ENCODE measurements around the gene PHACTR3. TPM values are rescaled to one million over a fixed set of nuclear protein-coding genes. Genes with fewer than 3 reads are reported as not detected.

Gene PHACTR3
- total RNA-seq, 1 experiment from 2014 or later: not detected

DNA sequence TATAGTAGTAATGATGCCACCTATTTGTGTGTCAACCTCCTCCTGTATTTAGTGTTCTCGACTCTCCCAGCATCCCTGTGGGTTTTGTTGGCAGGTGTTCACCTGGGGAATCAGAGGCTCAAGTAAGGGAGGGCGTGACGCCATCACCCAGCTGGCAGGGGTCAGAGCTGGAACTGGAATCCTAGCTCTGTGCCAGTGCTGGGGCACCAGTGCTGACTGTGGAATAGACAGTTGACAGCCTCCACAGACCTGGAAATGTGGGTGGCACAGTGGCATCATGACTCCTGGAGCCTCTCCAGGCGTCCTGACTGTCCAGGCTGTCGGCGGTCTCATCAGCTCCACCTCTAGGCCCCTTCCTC lies 226.3 kb downstream of the PHACTR3 start:
- ChIA-PET POLR2A (no interaction called here), CTCF (no interaction called here), RAD21 (ENCODE audit: low non-redundant PET in 1 of 2, low total read pairs in 2 of 2, uncharacterized antibody in 2 of 2, unreplicated experiment in 2 of 2) (no interaction called here)
- no peaks in the 10 kb centered on the region for H3K9me3 ChIP-seq (ENCODE audit: control insufficient read depth in 1 of 2, insufficient read depth in 1 of 2, low read depth in 1 of 2, low read length in 2 of 2)
- intact Hi-C loops (cut with micrococcal nuclease): no loop called here
- H3K79me2 ChIP-seq (ENCODE audit: insufficient read depth, low read length): no peaks in the 10 kb centered on the region
- no peak for ATAC-seq
- no peak for DNase-seq (ENCODE audit: low read depth, low spot score)
- no peak overlapping the region for H3K27ac ChIP-seq (ENCODE audit: low read depth, low read length)
- no peaks in the 10 kb centered on the region for H3K9me2 ChIP-seq (ENCODE audit: insufficient read depth)
- H3K9ac ChIP-seq (ENCODE audit: low read length): no peak overlapping the region
- H4K20me1 ChIP-seq (ENCODE audit: insufficient read depth): no peaks in the 10 kb centered on the region
- TF ChIP-seq TCF7L2 (IDR thresholded peaks at IDR 0.05; ENCODE audit: borderline replicate concordance, extremely low read depth, insufficient read depth, insufficient read length): no peak
- peaks cover 27% of the 10 kb centered on the region for H3K27me3 ChIP-seq (ENCODE audit: insufficient read depth, low read length)
- H3K4me1 ChIP-seq (ENCODE audit: control insufficient read depth in 1 of 2, insufficient read depth in 2 of 2, low read length in 2 of 2): no peaks in the 10 kb centered on the region; a peak in 1 of 4 replicates
- no peaks in the 10 kb centered on the region for H3K36me3 ChIP-seq (ENCODE audit: control insufficient read depth in 1 of 2, insufficient read depth in 2 of 2, low read length in 2 of 2)
- BruUV-seq (replicated peaks): no TSS peak
- H3K4me2 ChIP-seq (ENCODE audit: low read length): no peak overlapping the region
- H3K4me3 ChIP-seq (replicated peaks in 1 of 2; ENCODE audit: low read depth in 1 of 2, low read length in 2 of 2): no peak overlapping the region
- no peak overlapping the region for H2AFZ ChIP-seq (ENCODE audit: low read depth, low read length, poor library complexity, severe bottlenecking)

DNA sequence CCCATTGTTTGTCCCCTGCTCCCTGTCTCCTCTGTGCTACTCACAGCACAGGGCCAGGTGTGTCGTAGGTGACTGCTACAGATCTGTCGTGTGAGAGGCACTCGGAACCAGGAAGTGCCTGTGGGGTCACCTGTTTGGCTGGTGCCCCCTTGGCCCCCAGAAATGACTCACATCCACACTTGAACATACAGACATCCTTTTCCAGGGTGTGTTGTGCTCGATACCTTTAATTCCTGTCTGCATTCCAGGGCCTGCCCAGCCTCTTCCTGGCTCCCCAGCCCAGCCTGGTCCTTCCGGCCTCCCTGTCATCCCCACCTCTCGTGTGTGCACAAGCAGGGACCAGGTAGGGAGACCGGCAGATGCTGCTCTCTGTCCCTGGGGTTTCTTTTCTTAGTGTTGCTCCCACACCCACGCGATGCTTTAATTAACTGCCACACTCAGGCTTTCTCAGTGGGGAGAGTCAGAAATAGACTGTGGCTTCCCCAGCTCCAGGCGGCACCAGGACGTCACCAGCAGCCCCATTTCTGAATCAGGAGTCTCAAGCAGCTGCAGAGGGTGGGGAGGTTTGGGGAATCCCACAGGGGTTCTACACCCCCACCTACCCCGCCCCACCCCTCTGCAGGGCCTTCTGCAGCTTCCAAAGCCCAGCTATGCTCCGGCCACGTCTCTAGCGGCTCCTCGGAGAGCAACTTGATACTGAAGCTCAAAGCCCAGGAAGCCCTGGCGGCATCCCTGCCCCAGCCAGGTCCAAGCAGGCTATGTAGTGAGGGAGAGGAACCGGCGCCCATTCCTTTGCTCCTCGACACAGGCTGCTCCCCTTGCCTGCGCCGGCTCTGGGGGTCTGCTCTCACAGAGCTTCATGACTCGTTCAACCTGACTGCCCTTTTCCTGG lies 226.9 kb downstream of the PHACTR3 start:
- Histone ChIP-seq H3K79me2 (ENCODE audit: insufficient read depth, low read length) (no peaks in the 10 kb centered on the region), H3K4me3 (replicated peaks in 1 of 2; ENCODE audit: low read depth in 1 of 2, low read length in 2 of 2) (no peak overlapping the region), H3K9me3 (ENCODE audit: control insufficient read depth in 1 of 2, insufficient read depth in 1 of 2, low read depth in 1 of 2, low read length in 2 of 2) (no peaks in the 10 kb centered on the region), H3K27me3 (ENCODE audit: insufficient read depth, low read length) (peaks cover 33% of the 10 kb centered on the region), H4K20me1 (ENCODE audit: insufficient read depth) (no peaks in the 10 kb centered on the region), H3K9me2 (ENCODE audit: insufficient read depth) (no peaks in the 10 kb centered on the region), H2AFZ (ENCODE audit: low read depth, low read length, poor library complexity, severe bottlenecking) (no peak overlapping the region), H3K9ac (ENCODE audit: low read length) (no peak overlapping the region), H3K27ac (ENCODE audit: low read depth, low read length) (no peak overlapping the region), H3K4me2 (ENCODE audit: low read length) (no peak overlapping the region), H3K36me3 (ENCODE audit: control insufficient read depth in 1 of 2, insufficient read depth in 2 of 2, low read length in 2 of 2) (no peaks in the 10 kb centered on the region), H3K4me1 (ENCODE audit: control insufficient read depth in 1 of 2, insufficient read depth in 2 of 2, low read length in 2 of 2) (no peaks in the 10 kb centered on the region; a peak in 1 of 4 replicates)
- CTCF ChIA-PET: no interaction called here
- RAD21 ChIA-PET (ENCODE audit: low non-redundant PET in 1 of 2, low total read pairs in 2 of 2, uncharacterized antibody in 2 of 2, unreplicated experiment in 2 of 2): no interaction called here
- intact Hi-C loops (cut with micrococcal nuclease): no loop called here
- ATAC-seq: no peak
- no peak for TF ChIP-seq MAX (IDR thresholded peaks at IDR 0.05)
- no peak for TF ChIP-seq ZNF274 (IDR thresholded peaks at IDR 0.05; ENCODE audit: low read depth, low read length)
- no peak for TF ChIP-seq SP1 (IDR thresholded peaks at IDR 0.05; ENCODE audit: low read depth)
- TF ChIP-seq ELF1 (IDR thresholded peaks at IDR 0.05; ENCODE audit: borderline replicate concordance, low read depth): no peak
- no peak for TF ChIP-seq ZBTB33 (IDR thresholded peaks at IDR 0.05; ENCODE audit: extremely low read depth, insufficient replicate concordance, low read length)
- TF ChIP-seq SIN3A (IDR thresholded peaks at IDR 0.05; ENCODE audit: low read depth): no peak
- no peak for TF ChIP-seq FOSL1 (IDR thresholded peaks at IDR 0.05; ENCODE audit: low read depth)
- POLR2A ChIA-PET: no interaction called here
- no peak for DNase-seq (ENCODE audit: low read depth, low spot score)
- no TSS peak for BruUV-seq (replicated peaks)

Measured in HCT116 (cell line).